ENCODE data around the gene RAB3B. TPM values are rescaled to one million over a fixed set of nuclear protein-coding genes. Genes with fewer than 3 reads are reported as not detected.

Gene RAB3B
- total RNA-seq, 1 donor from 2014 or later = 8.2 TPM

- no peak for DNase-seq (ENCODE audit: extremely low spot score, unreplicated experiment)
- Mint-ChIP-seq H3K27ac (ENCODE audit: unreplicated experiment) (no peak overlapping the region), H3K4me1 (ENCODE audit: unreplicated experiment) (peaks cover 15% of the 10 kb centered on the region), H3K9me3 (ENCODE audit: unreplicated experiment) (no peaks in the 10 kb centered on the region), H3K36me3 (ENCODE audit: unreplicated experiment) (no peaks in the 10 kb centered on the region), H3K27me3 (ENCODE audit: unreplicated experiment) (no peaks in the 10 kb centered on the region), H3K4me3 (ENCODE audit: unreplicated experiment) (no peak overlapping the region)
- no peak for TF ChIP-seq CTCF (IDR thresholded peaks at IDR 0.05)
These were observed 35.7 kb downstream of the RAB3B start for GRCh38 chr1:51954783-51955182.

GRCh38 chr1:51953079-51953478 is 37.4 kb downstream of the RAB3B start:
- H3K9me3 Mint-ChIP-seq (ENCODE audit: unreplicated experiment) = no peaks in the 10 kb centered on the region
- TF ChIP-seq CTCF (IDR thresholded peaks at IDR 0.05) = no peak
- H3K27me3 Mint-ChIP-seq (ENCODE audit: unreplicated experiment) = no peaks in the 10 kb centered on the region
- H3K4me1 Mint-ChIP-seq (ENCODE audit: unreplicated experiment) = peaks cover 15% of the 10 kb centered on the region
- no peak overlapping the region for H3K4me3 Mint-ChIP-seq (ENCODE audit: unreplicated experiment)
- DNase-seq (ENCODE audit: extremely low spot score, unreplicated experiment) = no peak
- no peaks in the 10 kb centered on the region for H3K36me3 Mint-ChIP-seq (ENCODE audit: unreplicated experiment)
- no peak overlapping the region for H3K27ac Mint-ChIP-seq (ENCODE audit: unreplicated experiment)

- H3K27ac Mint-ChIP-seq (ENCODE audit: unreplicated experiment) = no peak overlapping the region
- peaks cover 15% of the 10 kb centered on the region for H3K4me1 Mint-ChIP-seq (ENCODE audit: unreplicated experiment)
- TF ChIP-seq CTCF (IDR thresholded peaks at IDR 0.05) = no peak
- H3K4me3 Mint-ChIP-seq (ENCODE audit: unreplicated experiment) = no peak overlapping the region
- H3K27me3 Mint-ChIP-seq (ENCODE audit: unreplicated experiment) = no peaks in the 10 kb centered on the region
- DNase-seq (ENCODE audit: extremely low spot score, unreplicated experiment) = no peak
- H3K36me3 Mint-ChIP-seq (ENCODE audit: unreplicated experiment) = no peaks in the 10 kb centered on the region
- H3K9me3 Mint-ChIP-seq (ENCODE audit: unreplicated experiment) = no peaks in the 10 kb centered on the region
These were observed 37.9 kb downstream of the RAB3B start for GRCh38 chr1:51952638-51953037.

GRCh38 chr1:51950701-51951100 is 39.8 kb downstream of the RAB3B start:
- H3K9me3 Mint-ChIP-seq (ENCODE audit: unreplicated experiment) = no peaks in the 10 kb centered on the region
- DNase-seq (ENCODE audit: extremely low spot score, unreplicated experiment) = no peak
- no peak for TF ChIP-seq CTCF (IDR thresholded peaks at IDR 0.05)
- no peaks in the 10 kb centered on the region for H3K36me3 Mint-ChIP-seq (ENCODE audit: unreplicated experiment)
- H3K4me1 Mint-ChIP-seq (ENCODE audit: unreplicated experiment) = peaks cover 10% of the 10 kb centered on the region
- no peaks in the 10 kb centered on the region for H3K27me3 Mint-ChIP-seq (ENCODE audit: unreplicated experiment)
- H3K4me3 Mint-ChIP-seq (ENCODE audit: unreplicated experiment) = no peak overlapping the region
- no peak overlapping the region for H3K27ac Mint-ChIP-seq (ENCODE audit: unreplicated experiment)

- Mint-ChIP-seq H3K4me1 (ENCODE audit: unreplicated experiment) (peaks cover 10% of the 10 kb centered on the region), H3K27ac (ENCODE audit: unreplicated experiment) (no peak overlapping the region), H3K4me3 (ENCODE audit: unreplicated experiment) (no peak overlapping the region), H3K9me3 (ENCODE audit: unreplicated experiment) (no peaks in the 10 kb centered on the region), H3K36me3 (ENCODE audit: unreplicated experiment) (peaks cover 3% of the 10 kb centered on the region), H3K27me3 (ENCODE audit: unreplicated experiment) (no peaks in the 10 kb centered on the region)
- DNase-seq (ENCODE audit: extremely low spot score, unreplicated experiment) = no peak
- no peak for TF ChIP-seq CTCF (IDR thresholded peaks at IDR 0.05)
These were observed 41.3 kb downstream of the RAB3B start for GRCh38 chr1:51949014-51949702.

All from osteocyte (in vitro differentiated cells).